ENCODE measurements around the gene PSMA8.
"Not testable (repeated sequence)": the region's sequence is repeated elsewhere in the genome, so short reads cannot be mapped to it uniquely, and the experiment has no call there.

Gene PSMA8

GRCh38 chr18:26230497-26230896, 96.8 kb downstream of the PSMA8 start:
- peaks cover 16% of the 10 kb centered on the region for H3K36me3 Mint-ChIP-seq
- CTCF ChIA-PET: no interaction called here
- H3K4me1 Mint-ChIP-seq: peaks cover 41% of the 10 kb centered on the region
- H3K9me3 Mint-ChIP-seq: peaks cover 2% of the 10 kb centered on the region
- H3K4me3 Mint-ChIP-seq: no peak overlapping the region
- peaks cover 4% of the 10 kb centered on the region for H3K27me3 Mint-ChIP-seq
- H3K27ac Mint-ChIP-seq: peak overlapping the region; percentile 2
- DNase-seq: no peak

- H3K4me3 Mint-ChIP-seq: no peak overlapping the region
- CTCF ChIA-PET: no interaction called here
- no peak for DNase-seq
- H3K4me1 Mint-ChIP-seq: peaks cover 23% of the 10 kb centered on the region
- H3K36me3 Mint-ChIP-seq: peaks cover 16% of the 10 kb centered on the region
- H3K27me3 Mint-ChIP-seq: no peaks in the 10 kb centered on the region
- H3K9me3 Mint-ChIP-seq: peaks cover 2% of the 10 kb centered on the region
- H3K27ac Mint-ChIP-seq: no peak overlapping the region
Observed at GRCh38 chr18:26233208-26233607, 99.5 kb downstream of the PSMA8 start.

GRCh38 chr18:26237363-26237762, 103.7 kb downstream of the PSMA8 start:
- CTCF ChIA-PET, H3K27ac Mint-ChIP-seq, H3K4me3 Mint-ChIP-seq, DNase-seq, H3K36me3 Mint-ChIP-seq, H3K4me1 Mint-ChIP-seq, H3K27me3 Mint-ChIP-seq: not testable (repeated sequence)
- H3K9me3 Mint-ChIP-seq: peaks cover 20% of the 10 kb centered on the region

GRCh38 chr18:26238718-26239117, 105.0 kb downstream of the PSMA8 start:
- H3K27ac Mint-ChIP-seq, CTCF ChIA-PET, H3K4me3 Mint-ChIP-seq, H3K27me3 Mint-ChIP-seq, DNase-seq, H3K4me1 Mint-ChIP-seq: not testable (repeated sequence)
- peaks cover 32% of the 10 kb centered on the region for H3K9me3 Mint-ChIP-seq
- H3K36me3 Mint-ChIP-seq: peaks cover 10% of the 10 kb centered on the region

- H3K4me1 Mint-ChIP-seq, H3K27me3 Mint-ChIP-seq, CTCF ChIA-PET, DNase-seq, H3K4me3 Mint-ChIP-seq, H3K27ac Mint-ChIP-seq: not testable (repeated sequence)
- H3K9me3 Mint-ChIP-seq: peaks cover 48% of the 10 kb centered on the region
- peaks cover 16% of the 10 kb centered on the region for H3K36me3 Mint-ChIP-seq
Observed at GRCh38 chr18:26242392-26242791, 108.7 kb downstream of the PSMA8 start.
